Brain microvascular endothelial cell (primary cell): ENCODE data around the gene EPC2.
"Not testable (repeated sequence)": the region's sequence is repeated elsewhere in the genome, so short reads cannot be mapped to it uniquely, and the experiment has no call there.

Experiments used
- DNase-seq: peaks from one replicate; pipeline ENCODE4 v3.0.0-alpha.2; 2020
- H3K27ac ChIP-seq: fragments of 250-450 bp; sonication (Bioruptor Pico); 2 replicates; pipeline ENCODE4 v1.5.1; 2020; ENCODE audit warnings: mild to moderate bottlenecking, moderate library complexity
- H3K27me3 ChIP-seq: fragments of 250-450 bp; sonication (Bioruptor Pico); replicated peaks from 2 replicates; pipeline ENCODE4 v1.5.1; 2020; ENCODE audit warnings: mild to moderate bottlenecking
- H3K36me3 ChIP-seq: fragments of 250-450 bp; sonication (Bioruptor Pico); replicated peaks from 2 replicates; pipeline ENCODE4 v1.5.1; 2020; ENCODE audit warnings: mild to moderate bottlenecking
- H3K4me3 ChIP-seq: 2 replicates; pipeline ENCODE4 v1.5.1; 2011; ENCODE audit warnings: low read depth, mild to moderate bottlenecking, control low read depth, low read length, moderate library complexity
- in situ Hi-C: cut with HindIII; loops from 2 replicates; pipeline ENCODE4 v1.10.0; 2017; ENCODE audit warnings: low sequenced_read_pairs, low pct_ligation_motif_present
- TF ChIP-seq, protein P1 (sequence below): IDR thresholded peaks from 2 replicates; pipeline ENCODE4 v1.5.1; 2011; ENCODE audit warnings: low read depth, mild to moderate bottlenecking, moderate library complexity, low read length, control low read depth, inconsistent platforms; ENCODE audit errors: missing control alignments

EPC2 gene

DNA sequence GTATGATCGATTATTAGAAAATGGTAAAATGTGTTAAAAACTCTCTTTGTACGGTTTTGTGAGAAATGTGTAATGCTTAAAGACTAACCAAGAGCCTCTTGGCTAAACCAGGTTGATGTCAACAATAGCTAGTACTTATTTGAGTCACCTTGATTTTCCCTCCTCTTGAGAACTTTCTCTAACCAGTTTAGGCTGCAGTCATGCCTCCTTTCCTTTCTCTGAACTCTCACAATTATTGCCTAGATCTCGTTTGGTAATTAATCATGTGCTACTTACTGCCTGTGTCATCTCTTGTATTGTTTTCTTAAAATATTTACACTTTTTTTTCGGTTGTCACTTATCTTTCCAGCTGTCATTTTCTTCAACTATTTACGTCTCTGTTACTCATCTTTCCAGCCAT, 1.1 kb upstream of the EPC2 start:
- no peak overlapping the region for H3K27ac ChIP-seq
- TF ChIP-seq, protein P1, sequence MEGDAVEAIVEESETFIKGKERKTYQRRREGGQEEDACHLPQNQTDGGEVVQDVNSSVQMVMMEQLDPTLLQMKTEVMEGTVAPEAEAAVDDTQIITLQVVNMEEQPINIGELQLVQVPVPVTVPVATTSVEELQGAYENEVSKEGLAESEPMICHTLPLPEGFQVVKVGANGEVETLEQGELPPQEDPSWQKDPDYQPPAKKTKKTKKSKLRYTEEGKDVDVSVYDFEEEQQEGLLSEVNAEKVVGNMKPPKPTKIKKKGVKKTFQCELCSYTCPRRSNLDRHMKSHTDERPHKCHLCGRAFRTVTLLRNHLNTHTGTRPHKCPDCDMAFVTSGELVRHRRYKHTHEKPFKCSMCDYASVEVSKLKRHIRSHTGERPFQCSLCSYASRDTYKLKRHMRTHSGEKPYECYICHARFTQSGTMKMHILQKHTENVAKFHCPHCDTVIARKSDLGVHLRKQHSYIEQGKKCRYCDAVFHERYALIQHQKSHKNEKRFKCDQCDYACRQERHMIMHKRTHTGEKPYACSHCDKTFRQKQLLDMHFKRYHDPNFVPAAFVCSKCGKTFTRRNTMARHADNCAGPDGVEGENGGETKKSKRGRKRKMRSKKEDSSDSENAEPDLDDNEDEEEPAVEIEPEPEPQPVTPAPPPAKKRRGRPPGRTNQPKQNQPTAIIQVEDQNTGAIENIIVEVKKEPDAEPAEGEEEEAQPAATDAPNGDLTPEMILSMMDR = no peak
- no peak overlapping the region for H3K4me3 ChIP-seq
- no peak for DNase-seq
- H3K27me3 ChIP-seq = no peaks in the 10 kb centered on the region
- in situ Hi-C loops = no loop called here
- H3K36me3 ChIP-seq = no peaks in the 10 kb centered on the region

DNA sequence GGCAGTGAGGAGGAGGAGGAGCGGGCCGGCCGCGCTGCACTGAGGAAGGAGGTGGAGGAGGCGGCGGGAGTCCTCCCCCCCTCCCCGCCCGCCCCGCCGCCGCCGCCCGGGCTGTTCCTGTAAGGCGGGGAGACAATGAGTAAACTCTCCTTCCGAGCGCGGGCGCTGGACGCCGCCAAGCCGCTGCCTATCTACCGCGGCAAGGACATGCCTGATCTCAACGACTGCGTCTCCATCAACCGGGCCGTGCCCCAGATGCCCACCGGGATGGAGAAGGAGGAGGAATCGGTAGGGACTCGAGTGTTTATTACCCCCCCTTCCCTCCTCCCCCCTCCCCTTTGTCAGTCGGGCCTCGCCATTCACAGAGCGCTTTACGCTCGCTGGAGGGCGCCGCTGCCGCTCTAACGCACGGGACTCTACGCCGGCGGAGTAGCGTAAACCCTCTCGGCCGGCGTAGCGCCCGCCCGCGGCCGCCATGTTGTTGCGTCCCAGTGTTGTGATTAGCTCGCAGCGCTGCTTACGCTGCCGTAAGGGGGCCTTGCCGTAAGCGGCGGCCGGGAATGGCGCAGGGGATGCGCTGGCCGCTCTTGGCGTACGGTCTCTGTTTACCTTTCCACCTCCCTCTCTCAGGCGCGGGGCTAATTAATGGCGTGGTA, 460 bp downstream of the EPC2 start:
- H3K4me3 ChIP-seq = peak overlapping the region; percentile 94
- H3K36me3 ChIP-seq = no peaks in the 10 kb centered on the region
- DNase-seq = peak; percentile 82
- TF ChIP-seq, protein P1 = peak; percentile 53
- no peaks in the 10 kb centered on the region for H3K27me3 ChIP-seq
- H3K27ac ChIP-seq = peak overlapping the region; percentile 97
- in situ Hi-C loops = no loop called here

DNA sequence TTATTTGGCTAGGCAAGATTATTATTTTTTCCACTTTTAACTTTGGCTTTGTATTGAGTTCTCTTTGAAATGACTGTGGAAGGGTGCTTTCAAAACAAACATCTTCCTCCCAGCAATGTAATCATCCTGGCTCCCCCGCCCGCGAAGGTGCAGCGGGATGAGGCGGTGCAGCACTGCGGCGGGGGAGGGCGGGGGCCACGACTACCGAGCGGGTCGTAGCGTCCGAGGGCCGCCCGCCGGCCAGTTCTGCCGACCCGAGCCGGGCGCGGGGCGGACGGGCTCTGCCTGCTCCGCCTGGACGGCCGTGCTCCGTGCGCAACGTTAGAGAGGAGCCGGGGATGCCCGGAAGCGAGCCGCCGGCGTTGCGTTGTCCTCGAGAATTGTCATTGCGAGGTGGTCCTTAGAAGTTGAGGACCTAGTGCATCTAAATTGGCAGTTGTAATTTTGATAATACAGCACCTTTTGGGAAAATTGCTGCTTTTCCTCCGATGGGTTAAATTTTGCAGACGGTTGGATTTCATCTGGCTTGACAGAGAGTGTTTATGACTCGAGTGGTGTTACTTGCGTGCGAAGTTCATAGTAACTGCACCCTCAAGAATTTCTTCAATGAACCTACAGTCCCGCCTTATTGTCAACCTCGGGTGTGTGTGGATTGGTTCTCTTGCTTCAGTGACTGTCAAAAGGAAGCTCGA, 1.1 kb downstream of the EPC2 start:
- TF ChIP-seq, protein P1 = no peak
- in situ Hi-C loops = no loop called here
- Histone ChIP-seq H3K36me3 (no peaks in the 10 kb centered on the region), H3K27ac (peak overlapping the region; percentile 97), H3K4me3 (peak overlapping the region; percentile 94), H3K27me3 (no peaks in the 10 kb centered on the region)
- DNase-seq = peak; percentile 89

DNA sequence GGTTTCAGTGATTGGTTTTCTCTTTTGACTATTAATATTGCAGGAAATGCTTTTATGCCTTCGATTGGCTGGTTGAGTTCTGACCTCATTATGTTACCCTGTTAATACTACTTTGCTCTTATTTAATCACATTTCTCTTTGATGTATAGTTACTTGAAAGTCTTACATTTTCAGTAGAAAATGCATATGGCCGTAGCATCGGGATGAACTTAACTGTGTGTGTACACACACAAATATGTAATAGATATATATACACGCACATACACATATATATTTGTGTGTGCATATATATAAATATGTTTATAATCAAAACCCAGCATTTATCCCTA, 1.6 kb downstream of the EPC2 start:
- H3K36me3 ChIP-seq = no peaks in the 10 kb centered on the region
- H3K27me3 ChIP-seq = no peaks in the 10 kb centered on the region
- H3K4me3 ChIP-seq = peak overlapping the region; percentile 94
- in situ Hi-C loops = no loop called here
- DNase-seq = no peak
- TF ChIP-seq, protein P1 = no peak
- H3K27ac ChIP-seq = no peak overlapping the region

DNA sequence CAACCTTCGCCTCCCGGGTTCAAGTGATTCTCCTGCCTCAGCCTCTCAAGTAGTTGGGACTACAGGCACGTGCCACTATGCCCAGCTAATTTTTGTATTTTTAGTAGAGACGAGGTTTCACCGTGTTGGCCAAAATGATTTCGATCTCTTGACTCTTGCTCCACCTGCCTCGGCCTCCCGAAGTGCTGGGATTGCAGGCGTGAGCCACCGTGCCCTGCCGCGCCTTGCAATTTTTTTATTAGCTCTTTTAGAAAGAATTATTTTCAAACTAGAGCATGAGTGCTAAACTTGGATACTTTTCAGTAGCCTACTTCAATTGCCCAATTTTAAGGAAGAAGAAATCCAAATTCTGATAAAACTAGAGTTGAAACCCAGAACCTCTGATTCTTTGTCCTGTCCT, 3.2 kb downstream of the EPC2 start:
- H3K27me3 ChIP-seq, H3K4me3 ChIP-seq, H3K36me3 ChIP-seq, DNase-seq, in situ Hi-C loops, H3K27ac ChIP-seq: not testable (repeated sequence)

DNA sequence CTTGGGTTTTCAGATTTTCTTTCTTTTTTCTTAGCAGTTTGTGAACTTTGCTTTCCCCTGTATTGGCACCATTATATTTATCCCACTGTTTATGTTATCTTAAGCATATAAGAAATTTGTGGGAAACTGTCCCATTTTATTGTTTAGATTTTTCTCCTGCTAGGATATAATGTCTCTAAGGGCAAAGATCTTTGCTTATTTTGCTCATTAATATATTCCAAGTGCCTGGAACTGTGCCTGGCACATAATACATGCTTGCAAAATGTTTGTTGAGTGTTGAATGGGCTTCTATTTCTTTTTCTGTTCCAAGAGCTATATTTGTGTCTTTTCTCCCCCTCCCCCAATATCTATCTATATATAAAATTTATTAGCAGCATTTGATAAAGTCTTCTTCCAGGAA, 5.4 kb downstream of the EPC2 start:
- in situ Hi-C loops = no loop called here

More for the DNA sequence above, 5.4 kb downstream of the EPC2 start:
- Histone ChIP-seq H3K4me3 (no peak overlapping the region), H3K36me3 (no peaks in the 10 kb centered on the region), H3K27me3 (no peaks in the 10 kb centered on the region), H3K27ac (no peak overlapping the region)
- TF ChIP-seq, protein P1 = no peak
- no peak for DNase-seq
